DMS153 (cell line): Measurements from ENCODE around the gene CHSY1.

Experiments used
- DNase-seq: peaks from one replicate; lab custom pipeline; 2025; lab: John Stamatoyannopoulos, UW

Gene CHSY1

DNA sequence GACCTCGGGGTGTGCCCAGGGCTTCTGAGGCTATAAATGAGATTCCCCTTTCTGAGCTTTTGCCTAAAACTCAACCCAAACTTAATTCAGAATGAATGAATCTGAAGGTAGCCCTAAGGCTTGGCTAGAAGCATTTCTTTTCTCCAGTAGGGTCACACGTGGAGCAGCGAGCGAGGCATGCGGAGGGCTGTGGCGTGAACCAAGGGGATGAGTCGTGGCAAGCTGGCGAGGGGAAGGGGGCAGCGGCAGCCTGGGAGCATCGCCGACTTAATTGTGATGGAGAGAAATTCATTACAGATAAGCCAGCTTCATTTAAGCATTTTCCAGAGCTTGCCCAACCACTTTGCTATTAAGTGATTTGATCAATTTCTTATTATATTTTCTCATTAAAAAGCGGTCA, 79.9 kb downstream of the CHSY1 start:
- DNase-seq, result no peak

DNA sequence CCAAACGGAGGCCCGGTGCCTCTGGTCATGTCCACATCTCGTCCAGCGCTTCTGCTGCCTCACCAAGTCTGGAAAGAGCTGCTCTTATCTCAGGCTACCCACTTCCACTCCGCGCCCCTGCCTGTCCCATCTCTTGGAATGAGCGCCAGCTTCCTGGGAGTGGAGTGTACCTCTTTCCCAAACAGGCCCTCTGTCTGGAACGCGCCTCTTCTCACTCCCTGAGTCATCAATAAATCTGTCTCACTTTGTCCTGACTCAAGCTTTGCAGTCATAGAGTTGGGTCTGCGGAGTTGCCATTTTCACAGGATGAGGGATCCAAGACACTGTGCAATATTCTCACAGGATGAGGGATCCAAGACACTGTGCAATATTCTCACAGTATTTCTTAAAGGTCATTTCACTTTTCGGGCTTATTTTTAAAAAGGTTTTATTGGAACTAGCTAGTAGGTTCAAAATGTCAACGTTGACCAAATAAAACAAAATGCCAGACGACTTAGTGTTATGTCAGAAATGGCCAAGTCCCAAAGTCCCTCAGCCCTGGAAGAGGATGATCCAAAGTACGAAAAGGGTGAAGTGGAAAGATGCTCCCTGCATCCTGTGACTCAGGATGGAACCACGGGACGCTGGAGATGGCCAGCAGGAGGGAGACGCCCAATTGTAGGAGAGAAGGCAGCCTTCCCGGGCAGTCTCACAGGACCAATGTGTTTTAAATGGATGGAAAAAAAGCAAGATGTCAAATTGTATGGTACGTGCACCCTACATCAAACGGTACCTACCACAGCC, 81.1 kb downstream of the CHSY1 start:
- DNase-seq, result no peak

DNA sequence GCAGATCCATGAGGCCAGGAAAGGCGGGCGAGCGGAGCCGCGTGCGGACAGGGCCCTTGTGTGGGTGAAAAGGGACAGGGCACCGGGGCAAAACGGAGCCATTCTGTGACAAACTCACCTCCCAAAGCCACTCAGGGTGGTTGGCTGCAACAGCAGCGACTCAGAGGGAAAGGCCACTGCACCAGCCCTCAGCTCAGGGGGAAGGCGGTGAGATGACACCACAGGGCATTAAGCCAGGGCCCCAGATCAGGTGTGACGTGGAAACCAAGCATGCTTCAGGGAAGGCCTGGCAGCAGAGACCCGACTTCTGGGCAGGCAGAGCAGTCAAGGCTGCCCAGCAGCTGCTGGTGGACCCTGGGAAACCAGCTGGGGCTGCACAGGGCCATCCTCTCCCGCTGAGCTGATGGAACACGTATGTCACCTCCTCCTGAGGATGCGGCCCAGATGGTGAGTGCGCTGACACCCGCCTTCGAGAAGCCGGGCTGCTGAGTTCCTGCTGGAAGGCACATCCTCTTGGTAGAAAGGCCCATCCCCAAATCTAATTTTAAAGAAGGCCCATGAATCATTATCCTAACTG, 82.3 kb downstream of the CHSY1 start:
- no peak for DNase-seq

DNA sequence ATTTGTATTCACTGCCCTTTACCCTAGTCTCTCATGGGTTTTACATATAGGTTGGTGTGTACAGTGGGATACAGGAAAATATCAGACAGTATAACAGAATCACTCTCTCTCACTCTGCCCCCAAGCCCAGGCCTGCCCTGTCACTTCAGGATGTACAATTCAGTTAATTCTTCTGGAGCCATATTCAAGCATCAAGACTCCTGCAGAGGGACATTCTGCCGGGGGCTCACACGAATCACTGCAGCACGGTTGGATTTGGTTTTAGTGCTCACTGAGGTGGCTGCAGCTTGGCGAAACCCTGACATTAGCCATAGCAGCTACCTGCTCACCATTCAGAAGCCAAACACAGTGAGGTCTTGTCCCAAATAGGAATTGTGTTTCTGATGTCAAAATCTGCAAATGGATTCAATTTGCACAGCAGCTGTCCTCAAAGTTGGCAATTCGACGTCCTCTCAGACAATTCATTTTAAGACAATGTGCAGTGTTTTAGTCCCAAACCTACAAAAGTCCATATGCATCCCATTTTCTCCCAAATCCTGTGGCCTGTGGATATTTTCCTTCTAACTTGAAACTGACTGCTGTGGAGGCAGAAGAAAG, 82.9 kb downstream of the CHSY1 start:
- DNase-seq, result no peak

DNA sequence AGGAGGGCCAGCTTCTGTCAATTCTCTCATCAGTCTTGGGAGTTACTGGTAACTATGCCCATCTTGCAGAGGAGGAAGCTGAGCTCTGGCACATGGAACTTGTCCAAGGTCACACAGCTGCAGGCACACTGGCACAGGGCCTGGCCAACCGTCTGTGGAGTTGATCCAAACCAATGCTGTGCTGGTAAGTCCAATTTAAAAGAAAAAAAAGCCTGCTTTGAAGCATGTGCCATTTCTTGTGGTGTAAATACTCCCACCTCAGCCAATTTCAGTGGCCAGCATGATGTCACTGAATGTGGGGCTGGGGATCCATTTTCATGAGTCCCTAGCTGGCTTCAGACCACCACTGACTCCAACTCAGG, 83.4 kb downstream of the CHSY1 start:
- no peak for DNase-seq

DNA sequence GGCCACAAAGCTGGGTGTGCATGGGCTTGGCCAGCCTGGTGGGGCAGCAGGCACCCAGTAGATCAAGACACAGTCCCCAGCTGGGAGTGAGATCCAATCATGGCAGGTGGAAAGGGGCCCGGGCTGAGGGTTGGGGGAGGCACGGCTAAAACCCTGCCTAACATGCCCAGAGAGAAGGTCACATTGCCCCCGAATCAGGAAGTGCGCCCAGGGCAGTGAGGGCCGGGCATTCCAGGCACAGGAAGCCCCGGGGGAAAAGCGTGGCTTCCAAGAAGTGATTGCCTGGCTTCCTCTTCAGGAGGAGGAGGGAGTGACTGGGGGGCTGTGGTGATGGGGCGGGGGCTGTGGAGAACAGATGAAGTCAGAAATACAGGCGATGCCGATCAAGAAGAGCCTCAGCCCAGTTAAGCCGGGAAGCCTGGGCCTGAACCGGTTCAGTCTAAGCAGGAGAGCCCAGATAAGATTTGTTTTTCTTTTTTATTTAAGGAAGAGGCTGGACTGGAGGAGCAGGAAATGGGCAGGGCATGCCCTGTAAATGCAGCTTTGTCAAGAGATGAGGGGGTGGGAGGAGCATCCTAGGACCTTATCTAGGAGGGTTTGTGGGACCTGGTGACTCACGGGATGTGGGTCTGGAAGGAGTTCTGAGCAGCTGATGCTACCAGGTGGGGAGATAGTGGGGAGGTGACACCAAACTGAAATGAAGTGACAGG, 83.9 kb downstream of the CHSY1 start:
- DNase-seq, result no peak

DNA sequence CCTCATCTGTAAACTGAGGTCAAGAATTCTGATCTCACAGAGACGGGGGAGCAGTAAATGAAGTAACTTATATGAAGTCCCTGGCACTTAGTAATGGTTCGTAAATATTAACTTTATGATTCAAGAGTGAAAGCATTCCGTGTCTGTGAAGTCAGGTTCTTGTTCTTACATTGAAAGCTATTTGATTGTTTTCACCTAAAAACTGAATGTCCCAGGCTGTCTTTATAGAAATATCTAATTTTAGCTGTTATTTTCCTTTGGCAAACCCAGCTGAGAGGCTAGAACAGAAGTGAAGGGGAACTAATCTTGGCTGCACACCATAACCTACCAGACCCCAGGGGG, 84.5 kb downstream of the CHSY1 start:
- no peak for DNase-seq

DNA sequence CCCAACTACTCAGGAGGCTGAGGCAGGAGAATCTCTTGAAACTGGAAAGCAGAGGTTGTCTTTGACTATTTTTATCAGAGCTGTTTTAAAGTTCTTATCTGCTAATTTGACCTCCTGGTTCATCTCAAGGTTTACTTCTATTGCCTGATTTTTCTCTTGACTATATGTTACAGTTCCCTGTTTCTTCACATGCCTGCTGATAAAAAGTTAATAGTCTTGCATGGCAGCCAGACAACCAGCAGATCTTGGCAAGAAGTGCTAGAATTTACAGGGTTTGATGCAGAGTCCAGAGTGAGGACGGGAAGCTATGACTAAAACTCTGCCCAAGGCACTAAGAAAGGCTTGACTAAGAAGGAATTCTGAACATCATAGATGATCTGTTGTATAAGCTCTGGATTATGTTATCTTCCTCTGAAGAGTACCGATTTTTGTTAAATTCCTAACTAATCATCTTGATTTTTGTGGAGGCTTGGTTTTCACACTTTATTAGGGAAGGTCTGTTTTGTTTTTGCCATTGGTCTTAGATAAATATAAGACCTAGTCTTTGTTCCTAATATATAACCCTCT, 85.9 kb downstream of the CHSY1 start:
- no peak for DNase-seq

DNA sequence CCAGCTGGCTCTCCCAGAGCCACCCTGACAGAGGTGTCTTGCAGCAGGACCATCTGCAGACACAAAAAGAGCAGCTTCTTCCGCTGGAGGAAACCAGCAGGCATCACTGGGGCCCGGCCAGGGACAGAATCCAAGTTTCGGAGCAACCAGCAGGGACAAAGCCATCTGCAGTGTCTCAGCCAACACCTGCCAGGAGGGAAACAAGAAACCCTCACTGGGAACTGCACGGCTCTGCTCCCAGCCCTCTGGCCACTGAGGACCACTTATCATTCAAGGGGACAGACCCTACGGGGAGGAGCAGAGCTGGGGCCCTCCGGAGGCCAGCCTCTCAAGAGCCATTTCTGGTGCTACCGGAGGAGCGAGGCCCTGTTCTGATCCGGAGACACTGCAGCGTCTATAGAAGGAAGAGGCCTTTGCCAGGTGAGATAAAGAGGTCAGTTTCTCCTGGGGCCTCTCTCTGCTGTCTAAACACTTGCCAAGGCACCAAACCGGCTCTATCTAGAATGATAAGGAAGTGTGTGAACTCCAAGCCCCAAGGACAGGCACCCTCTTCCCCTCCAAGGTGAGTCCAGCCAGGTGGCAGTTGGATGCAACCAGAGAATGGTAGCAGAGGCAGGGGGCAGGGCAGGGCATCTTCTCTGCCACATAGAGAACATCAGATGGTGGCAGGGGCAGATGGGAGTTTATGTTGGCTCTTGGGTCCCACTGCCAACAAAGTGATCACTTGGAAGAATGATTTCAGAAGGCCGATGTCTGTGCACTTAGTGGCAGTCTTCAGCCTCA, 89.0 kb downstream of the CHSY1 start:
- no peak for DNase-seq

DNA sequence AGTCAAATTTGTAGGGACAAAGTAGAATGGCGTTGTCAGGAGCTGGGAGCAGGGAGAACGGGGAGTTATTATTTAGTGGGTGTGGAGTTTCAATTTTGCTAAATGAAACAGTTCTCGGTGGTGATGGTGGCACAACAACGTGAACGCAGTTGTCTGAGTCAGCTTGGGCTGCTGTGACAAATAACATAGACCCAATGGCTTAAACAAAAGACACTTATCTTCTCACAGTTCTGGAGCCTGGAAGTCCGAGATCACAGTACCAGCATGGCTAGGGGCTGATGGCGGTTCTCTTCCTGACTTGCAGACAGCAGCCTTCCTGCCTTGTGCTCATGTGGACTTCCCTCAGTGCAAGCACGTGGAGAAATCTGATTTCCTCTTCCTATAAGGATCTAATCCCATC, 90.2 kb downstream of the CHSY1 start:
- DNase-seq, result no peak

DNA sequence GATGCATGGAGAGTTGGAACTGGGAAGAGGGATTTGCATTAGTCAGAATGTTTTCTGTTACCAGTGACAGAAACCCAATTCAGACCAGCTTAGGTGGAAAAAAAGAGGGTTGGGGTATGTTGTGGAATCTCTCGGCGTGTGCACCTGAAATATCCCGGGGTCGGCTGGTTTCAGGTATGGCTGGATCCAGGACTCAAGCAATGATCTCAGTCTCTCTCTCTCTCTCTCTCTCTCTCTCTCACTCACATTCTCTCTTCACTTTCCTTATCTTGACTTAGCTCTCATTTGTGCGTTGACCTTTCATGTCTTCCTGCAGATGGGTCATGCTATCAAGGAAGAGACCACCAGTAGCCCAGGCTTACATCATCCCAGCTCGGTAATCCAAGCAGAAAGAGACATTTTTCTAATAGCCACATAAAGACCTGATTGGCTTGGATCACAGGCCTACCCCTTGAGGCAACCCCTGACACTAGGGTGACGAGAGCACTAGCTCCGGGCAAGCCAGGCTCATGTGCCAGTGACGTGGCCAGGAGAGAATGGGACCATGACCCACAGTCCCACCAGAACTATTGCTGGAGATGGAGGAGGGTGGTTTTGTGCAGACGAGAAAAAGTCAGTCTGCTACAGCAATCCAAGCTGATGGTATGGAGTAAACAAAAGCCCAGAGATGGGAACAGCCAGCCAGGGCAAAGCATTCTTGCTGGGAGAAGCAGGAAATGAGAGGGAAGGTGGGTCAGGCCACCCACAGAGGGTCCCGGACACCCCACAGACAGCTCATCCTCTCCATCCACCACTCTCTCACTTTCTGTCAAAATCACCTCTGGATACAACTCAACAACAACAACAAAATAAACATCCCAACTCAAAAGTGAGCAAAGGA, 91.7 kb downstream of the CHSY1 start:
- no peak for DNase-seq

DNA sequence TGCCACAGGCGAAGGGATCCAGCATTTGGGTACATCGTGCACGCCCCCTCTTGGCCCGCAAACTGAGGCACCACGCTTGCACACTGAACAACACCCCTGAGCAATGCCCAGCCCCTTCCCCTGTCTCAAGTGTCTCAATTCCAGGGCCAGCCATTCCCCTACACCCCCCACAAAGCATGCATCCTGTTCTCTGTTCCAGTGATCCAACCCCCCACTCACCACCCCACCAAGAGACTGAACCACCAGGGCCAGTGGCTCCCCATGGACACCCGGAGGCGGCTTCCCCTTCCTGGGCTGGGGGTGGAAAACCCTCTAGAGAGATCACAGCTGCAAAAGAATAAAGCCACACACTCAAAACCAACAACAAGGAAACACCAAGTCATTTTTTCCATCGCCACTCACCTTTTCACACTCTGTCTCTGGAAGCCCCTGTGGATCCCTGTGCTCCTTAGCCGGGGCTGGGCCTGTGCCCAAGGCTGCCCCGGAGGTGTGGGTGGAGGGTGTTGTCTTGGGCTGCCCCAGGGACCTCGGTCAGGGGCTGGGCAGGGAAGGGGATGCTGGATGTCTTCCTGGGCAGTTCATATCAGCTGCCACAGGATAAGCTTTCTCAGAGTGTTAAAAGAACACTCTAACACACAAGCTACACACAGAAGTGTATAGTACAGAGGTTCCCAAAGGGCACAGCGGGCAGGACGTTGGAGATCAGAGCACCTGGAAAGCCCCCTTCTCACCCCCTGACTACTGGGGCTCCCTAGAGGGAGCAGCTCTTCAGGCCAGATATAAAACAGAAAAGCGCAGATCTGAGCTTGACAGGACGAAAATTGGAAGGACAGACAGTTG, 92.5 kb downstream of the CHSY1 start:
- DNase-seq, result no peak

DNA sequence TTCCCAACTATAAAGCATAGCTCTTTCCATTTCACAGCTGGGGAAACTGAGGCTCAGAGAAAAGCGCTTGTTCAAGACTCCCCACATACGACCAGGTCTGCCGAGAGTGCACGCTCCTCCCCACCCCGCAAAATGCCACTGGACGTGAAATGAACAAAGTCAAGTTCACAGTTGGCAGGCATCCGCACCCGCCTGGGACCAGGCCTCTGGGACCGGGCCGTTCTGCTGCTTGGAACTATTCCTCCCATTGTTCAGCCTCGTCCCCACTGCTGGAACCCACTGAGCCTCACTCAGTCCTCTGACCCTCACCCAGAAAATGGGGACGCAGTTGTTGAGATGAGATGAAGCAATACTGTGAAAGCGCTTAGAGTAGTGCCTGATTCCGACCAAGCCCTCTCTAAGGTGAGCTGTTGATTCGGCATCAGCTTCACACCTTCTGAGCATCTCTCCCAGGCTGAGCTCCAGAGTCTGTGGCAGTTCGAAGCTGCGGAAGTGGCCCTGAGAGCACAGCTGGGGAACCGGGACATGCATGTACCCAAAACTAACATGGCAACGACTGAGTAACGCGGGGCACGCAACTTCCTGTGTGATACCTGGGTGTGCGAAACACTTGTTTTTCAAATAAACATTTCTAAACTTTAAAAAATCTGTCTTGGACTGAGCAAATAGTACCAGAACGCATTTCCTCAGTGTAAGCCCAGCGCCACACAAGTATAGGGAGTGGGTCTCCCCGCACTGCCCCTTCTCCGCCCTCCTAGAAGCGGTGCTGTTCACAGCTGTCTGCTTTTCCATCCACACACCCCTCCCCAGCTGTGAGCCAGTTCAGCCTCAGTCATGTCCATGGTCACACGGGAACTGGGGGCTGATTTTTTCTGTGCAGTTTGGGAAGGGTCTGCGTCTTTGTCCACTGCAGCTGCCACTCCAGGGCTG, 93.4 kb downstream of the CHSY1 start:
- DNase-seq, result no peak

DNA sequence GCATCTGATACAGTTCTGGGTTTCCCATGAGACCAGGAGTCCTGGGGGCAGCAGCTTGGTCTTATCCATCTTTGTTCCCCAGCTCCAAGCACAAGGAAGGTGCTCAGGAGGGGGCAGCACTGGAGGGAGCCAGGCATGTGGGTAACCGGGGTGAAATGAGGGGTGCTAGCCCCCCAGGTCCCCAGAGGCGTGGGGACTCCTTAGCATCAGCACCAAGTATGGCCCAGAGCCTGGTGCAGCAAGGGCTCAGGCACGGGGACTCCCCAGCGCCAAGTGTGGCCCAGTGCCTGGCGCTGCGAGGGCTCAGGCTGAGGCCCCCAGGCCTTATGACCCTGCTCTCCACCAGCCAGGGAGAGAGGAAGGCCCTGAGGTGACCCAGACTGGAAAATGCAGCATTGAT, 94.1 kb downstream of the CHSY1 start:
- DNase-seq, result no peak

DNA sequence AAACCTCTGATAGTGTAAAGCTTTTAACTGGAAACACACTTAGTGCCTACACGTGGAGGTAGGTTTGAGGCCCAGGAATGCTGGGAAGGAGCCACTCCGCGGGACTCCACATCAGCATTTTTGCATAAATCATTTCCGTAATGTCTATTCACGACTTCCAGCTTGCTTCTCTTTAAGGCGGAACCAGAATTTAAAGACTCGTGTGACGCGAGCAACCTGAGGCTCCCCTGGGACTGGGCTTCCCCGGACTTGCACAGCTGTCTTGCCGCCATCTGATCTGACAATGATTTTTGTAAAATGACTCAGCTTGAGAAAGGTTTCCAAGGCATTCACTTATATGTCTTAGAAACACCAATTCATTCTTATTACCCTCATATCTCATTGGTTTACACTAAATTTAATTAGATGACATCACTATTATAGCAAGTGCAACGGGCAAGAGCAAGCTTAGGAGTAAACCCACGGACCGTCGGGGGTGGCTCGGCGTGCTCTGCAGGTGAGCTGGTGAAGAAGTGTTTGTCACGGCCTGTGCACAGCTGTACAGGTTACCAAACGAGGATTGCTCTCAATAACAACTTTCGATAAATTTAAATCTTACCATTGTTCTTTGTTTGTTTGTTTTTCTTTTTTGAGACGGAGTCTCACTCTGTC, 95.2 kb downstream of the CHSY1 start:
- no peak for DNase-seq

DNA sequence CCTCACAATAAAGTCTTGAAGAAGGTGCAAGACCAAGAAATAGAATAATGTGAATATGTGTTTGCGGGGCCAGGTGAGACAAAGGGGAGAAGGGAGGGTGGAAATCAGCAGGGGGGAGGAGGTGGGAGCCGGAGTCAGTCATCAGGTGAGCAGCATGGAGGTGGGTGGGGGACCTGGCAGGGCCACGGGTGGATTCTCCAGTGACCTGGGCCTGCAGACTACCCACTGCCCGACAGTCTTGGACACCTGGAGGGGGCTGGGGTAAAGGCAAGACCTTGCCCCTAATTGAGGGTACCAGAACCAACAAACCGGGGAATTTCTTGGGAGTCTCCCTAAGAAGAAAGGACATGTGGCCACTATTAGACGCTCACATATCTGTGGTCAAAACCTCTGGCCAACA, 95.8 kb downstream of the CHSY1 start:
- DNase-seq, result no peak

DNA sequence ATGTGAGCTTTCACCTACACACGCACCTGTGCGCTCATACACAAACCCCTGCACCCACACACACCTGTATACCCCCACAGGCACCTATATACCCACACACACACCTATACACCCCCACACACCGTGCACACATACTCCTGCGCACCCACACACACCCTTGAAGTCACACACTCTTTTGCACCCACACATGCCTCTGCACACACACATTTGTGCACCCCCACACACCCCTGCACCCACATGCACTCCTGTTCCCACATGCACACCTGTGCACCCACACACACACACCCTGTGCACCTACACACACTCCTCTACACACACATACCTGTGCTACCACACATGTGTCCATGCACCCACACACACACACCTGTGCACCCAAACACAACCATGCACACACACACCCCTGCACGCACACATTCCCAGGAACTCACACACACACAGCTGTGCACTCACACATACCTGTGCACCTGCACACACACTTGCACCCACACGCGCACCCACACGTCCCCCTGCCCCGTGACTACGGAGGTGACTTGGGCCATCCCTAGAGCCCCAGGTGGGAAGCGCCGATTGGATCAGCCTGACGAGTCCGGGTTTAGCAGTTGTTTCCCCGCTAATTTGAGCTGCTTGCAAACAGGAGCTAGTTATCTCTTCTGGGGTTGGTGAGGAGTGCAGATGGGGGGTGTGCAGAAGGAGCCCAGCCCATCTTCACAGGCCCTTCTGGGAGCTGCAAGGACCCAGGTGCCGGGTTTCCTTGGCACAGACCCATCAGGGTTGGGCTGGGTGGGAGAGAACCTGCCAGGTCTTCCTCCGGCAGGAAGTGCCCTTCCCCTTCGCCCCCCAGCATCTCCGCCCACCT, 97.8 kb downstream of the CHSY1 start:
- DNase-seq, result no peak

DNA sequence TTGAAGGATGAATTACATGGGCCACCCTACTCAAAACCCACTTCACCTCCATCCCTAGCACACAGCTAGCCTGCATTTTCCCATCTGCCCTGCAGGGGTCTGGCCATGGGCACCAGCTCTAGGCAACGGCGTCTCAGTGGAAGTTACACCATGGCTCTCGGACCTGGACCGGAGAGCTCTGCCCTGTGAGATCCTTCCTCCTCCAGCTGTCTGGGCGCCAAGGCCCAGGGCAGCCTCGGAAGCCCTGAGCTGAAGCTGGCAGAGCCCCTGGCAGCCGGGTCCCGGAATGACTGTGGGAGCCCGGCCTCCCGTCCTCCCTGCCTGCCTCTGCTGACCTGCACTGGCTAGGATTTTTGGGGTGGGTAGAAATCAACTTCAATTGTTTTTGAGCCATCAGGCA, 98.9 kb downstream of the CHSY1 start:
- no peak for DNase-seq
